Choroid plexus epithelial cell (primary cell): ENCODE data around the gene CLTA.
A peak's percentile ranks its signal among the peaks of the same experiment; 100 is the strongest.

Source experiments
- DNase-seq: peaks from one replicate; pipeline ENCODE4 v3.0.0-alpha.2; 2010; ENCODE audit warnings: low read depth
- H3K4me3 ChIP-seq: 2 replicates; pipeline ENCODE4 v1.5.1; 2011; ENCODE audit warnings: low read depth, mild to moderate bottlenecking, control low read depth, low read length, moderate library complexity
- CTCF ChIP-seq: conservative IDR thresholded peaks from 2 replicates; pipeline ENCODE4 v1.5.1; 2011; ENCODE audit warnings: low read depth, mild to moderate bottlenecking, control low read depth, inconsistent platforms, low read length, moderate library complexity

The CLTA gene, protein sequence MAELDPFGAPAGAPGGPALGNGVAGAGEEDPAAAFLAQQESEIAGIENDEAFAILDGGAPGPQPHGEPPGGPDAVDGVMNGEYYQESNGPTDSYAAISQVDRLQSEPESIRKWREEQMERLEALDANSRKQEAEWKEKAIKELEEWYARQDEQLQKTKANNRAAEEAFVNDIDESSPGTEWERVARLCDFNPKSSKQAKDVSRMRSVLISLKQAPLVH

DNA sequence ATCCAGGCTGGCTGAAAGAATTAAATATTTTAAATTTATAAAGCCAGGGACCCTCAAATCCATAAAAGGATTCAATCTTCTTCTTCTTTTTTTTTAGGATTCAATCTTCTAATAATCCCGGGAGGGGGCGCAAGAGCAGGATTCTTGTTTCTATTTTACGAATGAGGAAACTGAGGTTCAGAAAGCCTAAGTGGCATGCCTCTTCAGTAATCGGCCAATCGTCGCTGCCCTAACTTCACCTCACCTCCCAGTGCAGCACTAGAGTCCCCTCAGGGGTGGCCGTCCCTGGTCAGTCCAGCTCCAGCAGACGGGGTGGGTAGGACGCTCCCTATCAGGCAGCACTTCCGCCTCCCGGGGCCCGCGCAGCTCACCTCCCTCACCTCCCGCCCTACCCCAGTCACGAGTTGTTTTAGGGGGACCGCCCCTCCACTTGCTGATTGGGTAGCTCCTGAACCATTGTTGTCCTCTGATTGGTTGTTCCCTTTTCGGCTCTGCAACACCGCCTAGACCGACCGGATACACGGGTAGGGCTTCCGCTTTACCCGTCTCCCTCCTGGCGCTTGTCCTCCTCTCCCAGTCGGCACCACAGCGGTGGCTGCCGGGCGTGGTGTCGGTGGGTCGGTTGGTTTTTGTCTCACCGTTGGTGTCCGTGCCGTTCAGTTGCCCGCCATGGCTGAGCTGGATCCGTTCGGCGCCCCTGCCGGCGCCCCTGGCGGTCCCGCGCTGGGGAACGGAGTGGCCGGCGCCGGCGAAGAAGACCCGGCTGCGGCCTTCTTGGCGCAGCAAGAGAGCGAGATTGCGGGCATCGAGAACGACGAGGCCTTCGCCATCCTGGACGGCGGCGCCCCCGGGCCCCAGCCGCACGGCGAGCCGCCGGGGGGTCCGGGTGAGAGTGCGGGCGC, at the start of gene CLTA:
TSS of gene CLTA (plus strand) at position 534 of the 902 bp plus-strand sequence. CDS start at position 670, 136 bp downstream.
- TF ChIP-seq CTCF = peak; percentile 59
- H3K4me3 ChIP-seq = peak within 1 kb of the TSS; percentile 78
- DNase-seq = peak; percentile 99

- H3K4me3 ChIP-seq = no peak overlapping the region
- peak; percentile 39 for DNase-seq
- peak; percentile 57 for TF ChIP-seq CTCF
These were observed 49.4 kb upstream of the CLTA start for GRCh38 chr9:36141288-36141687.

- TF ChIP-seq CTCF = no peak
- H3K4me3 ChIP-seq = no peak overlapping the region
These were observed 49.0 kb upstream of the CLTA start for GRCh38 chr9:36141761-36142160.

GRCh38 chr9:36142510-36143244, 48.0 kb upstream of the CLTA start:
- no peak for TF ChIP-seq CTCF
- H3K4me3 ChIP-seq = no peak overlapping the region
- DNase-seq = peak; percentile 57

More at GRCh38 chr9:36141761-36142160, 49.0 kb upstream of the CLTA start:
- DNase-seq = no peak

- TF ChIP-seq CTCF = no peak
- no peak for DNase-seq
- no peak overlapping the region for H3K4me3 ChIP-seq
These were observed 47.5 kb upstream of the CLTA start for GRCh38 chr9:36143245-36143641.

DNA sequence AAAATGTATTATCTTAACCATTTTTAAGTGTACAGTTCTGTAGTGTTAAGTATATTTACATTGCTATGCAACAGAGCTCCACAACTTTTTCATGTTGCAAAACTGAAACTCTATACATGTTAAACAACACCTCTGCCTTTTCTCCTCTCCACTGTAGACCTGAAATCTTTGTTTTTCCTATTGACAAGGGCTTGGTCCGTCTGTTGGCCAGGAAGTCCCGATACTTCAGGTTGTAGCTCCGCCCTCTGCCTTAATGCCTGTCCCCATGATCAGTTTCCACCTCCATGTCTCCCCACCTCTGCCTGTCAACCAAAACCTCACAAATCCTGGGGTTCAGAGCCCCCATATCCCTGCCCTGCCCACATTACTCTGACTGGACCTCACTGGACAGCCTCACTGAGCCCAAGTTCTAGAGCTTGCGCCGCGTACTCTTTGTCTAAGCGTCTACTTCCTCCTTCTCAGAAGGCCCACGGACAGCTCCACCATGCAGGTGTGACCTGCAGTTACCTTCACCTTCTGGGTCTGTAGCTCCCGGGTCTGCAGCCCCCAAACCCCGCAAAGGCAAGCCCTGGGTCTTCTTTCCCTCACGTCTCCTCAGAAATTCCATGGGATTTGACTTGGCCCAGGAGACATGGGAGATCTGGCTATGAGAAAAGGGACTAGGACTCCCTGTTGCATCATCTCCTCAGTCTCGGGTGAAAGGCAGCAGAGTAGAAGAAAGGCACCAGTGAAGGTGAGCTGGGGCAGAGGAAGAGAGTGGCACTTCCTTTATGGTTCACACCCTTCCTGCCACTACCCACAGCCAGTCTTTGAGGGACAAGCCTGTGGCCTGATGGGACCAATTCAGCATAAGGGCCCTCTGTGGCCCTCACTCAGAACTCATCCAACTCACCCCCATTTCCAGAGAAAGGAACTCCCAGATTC, 46.1 kb upstream of the CLTA start:
- no peak overlapping the region for H3K4me3 ChIP-seq
- TF ChIP-seq CTCF = no peak
- no peak for DNase-seq
